ENCODE data around the gene PYDC2. TPM values are rescaled to one million over a fixed set of nuclear protein-coding genes. Genes with fewer than 3 reads are reported as not detected.

The PYDC2 gene
- total RNA-seq (not detected), polyA plus RNA-seq (not detected)

GRCh38 chr3:191461113-191461595 is at the start of gene PYDC2:
TSS of gene PYDC2 (plus strand) at chr3:191461163. CDS start at chr3:191461163, 0 bp downstream.
- H3K36me3 ChIP-seq (ENCODE audit: insufficient read depth), result no peaks in the 10 kb centered on the region
- no peak within 1 kb of the TSS for H3K27ac ChIP-seq (ENCODE audit: low read depth)
- no peaks in the 10 kb centered on the region for H3K4me1 ChIP-seq (ENCODE audit: insufficient read depth)
- no peak for DNase-seq (ENCODE audit: extremely low spot score)
- H3K4me3 ChIP-seq (ENCODE audit: low read depth, low read length), result no peak within 1 kb of the TSS
- WGBS, result 68% methylated on average over 3 of the region's 3 CpGs

GRCh38 chr3:191412759-191413158 is 48.2 kb upstream of the PYDC2 start:
- 69% methylated on average over 1 of the region's 1 CpG for WGBS
- Histone ChIP-seq H3K27ac (ENCODE audit: low read depth) (no peak overlapping the region), H3K4me3 (ENCODE audit: low read depth, low read length) (no peak overlapping the region), H3K36me3 (ENCODE audit: insufficient read depth) (no peaks in the 10 kb centered on the region), H3K4me1 (ENCODE audit: insufficient read depth) (no peaks in the 10 kb centered on the region)
- DNase-seq (ENCODE audit: extremely low spot score), result no peak

GRCh38 chr3:191414286-191414685 is 46.7 kb upstream of the PYDC2 start:
- Histone ChIP-seq H3K4me3 (ENCODE audit: low read depth, low read length) (no peak overlapping the region), H3K36me3 (ENCODE audit: insufficient read depth) (no peaks in the 10 kb centered on the region), H3K4me1 (ENCODE audit: insufficient read depth) (no peaks in the 10 kb centered on the region), H3K27ac (ENCODE audit: low read depth) (no peak overlapping the region)
- 34% methylated on average over 2 of the region's 2 CpGs for WGBS
- DNase-seq (ENCODE audit: extremely low spot score), result no peak

- Histone ChIP-seq H3K36me3 (ENCODE audit: insufficient read depth) (no peaks in the 10 kb centered on the region), H3K4me3 (ENCODE audit: low read depth, low read length) (no peak overlapping the region), H3K4me1 (ENCODE audit: insufficient read depth) (no peaks in the 10 kb centered on the region), H3K27ac (ENCODE audit: low read depth) (no peak overlapping the region)
- WGBS, result 96% methylated on average over 1 of the region's 1 CpG
- no peak for DNase-seq (ENCODE audit: extremely low spot score)
Measured at GRCh38 chr3:191414732-191415131, 46.2 kb upstream of the PYDC2 start.

DNA sequence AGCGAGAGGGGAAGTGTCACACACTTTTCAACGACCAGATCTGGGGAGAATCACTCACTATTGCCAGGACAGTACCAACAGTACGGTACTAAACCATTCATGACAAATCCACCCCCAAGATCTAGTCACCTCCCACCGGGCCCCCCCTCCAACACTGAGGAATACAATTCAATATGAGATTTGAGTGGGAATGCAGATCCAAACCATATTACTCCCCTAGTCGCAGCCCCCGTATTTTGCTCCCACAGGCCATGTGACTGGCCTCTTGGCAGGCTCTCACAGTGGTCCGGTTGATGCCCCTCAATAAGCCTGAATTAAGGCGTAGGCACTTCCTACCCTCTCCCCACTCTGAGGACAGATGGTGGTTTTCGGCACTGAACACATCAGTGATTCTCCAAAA is 45.4 kb upstream of the PYDC2 start:
- DNase-seq (ENCODE audit: extremely low spot score), result no peak
- H3K36me3 ChIP-seq (ENCODE audit: insufficient read depth), result no peaks in the 10 kb centered on the region
- 90% methylated on average over 9 of the region's 9 CpGs for WGBS
- no peaks in the 10 kb centered on the region for H3K4me1 ChIP-seq (ENCODE audit: insufficient read depth)
- no peak overlapping the region for H3K27ac ChIP-seq (ENCODE audit: low read depth)
- no peak overlapping the region for H3K4me3 ChIP-seq (ENCODE audit: low read depth, low read length)

DNA sequence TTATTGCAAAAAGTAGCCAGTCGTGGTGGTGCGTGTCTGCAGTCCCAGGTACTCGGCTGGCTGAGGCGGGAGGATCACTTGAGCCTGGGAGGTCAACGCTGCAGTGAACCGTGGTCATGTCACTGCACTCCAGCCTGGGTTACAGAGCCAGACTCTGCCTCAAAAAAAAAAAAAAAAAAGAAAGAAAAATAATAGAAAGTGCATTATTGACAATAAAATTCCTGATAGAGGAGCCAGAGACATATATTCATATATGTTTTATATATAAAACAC is 43.6 kb upstream of the PYDC2 start:
- H3K4me1 ChIP-seq (ENCODE audit: insufficient read depth), result no peaks in the 10 kb centered on the region
- no peak overlapping the region for H3K27ac ChIP-seq (ENCODE audit: low read depth)
- no peaks in the 10 kb centered on the region for H3K36me3 ChIP-seq (ENCODE audit: insufficient read depth)
- H3K4me3 ChIP-seq (ENCODE audit: low read depth, low read length), result no peak overlapping the region
- WGBS, result 77% methylated on average over 6 of the region's 6 CpGs
- DNase-seq (ENCODE audit: extremely low spot score), result no peak

- Histone ChIP-seq H3K36me3 (ENCODE audit: insufficient read depth) (no peaks in the 10 kb centered on the region), H3K4me3 (ENCODE audit: low read depth, low read length) (no peak overlapping the region), H3K4me1 (ENCODE audit: insufficient read depth) (no peaks in the 10 kb centered on the region), H3K27ac (ENCODE audit: low read depth) (no peak overlapping the region)
- WGBS, result 61% methylated on average over 2 of the region's 2 CpGs
- no peak for DNase-seq (ENCODE audit: extremely low spot score)
Measured at GRCh38 chr3:191420771-191421170, 40.2 kb upstream of the PYDC2 start.

DNA sequence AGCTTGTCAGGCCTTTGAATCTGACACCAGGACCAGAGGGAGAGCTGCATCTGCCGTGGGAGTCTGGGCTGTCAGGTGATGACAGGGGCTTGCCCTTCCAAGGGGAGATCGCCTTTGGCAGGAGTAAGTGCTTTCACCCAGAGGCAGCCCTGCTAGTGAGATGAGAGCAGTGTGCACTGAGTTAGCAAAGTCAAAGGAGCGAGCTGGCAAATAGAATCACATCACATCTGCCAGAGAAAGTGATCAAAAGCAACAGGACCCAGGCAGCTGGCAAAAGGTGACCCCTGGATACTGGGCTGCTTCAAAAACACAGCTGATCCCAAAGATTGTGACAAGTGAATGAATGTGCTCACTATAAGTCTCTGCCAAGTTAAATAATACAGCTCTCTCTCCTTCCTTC is 36.1 kb upstream of the PYDC2 start:
- H3K27ac ChIP-seq (ENCODE audit: low read depth), result no peak overlapping the region
- no peaks in the 10 kb centered on the region for H3K4me1 ChIP-seq (ENCODE audit: insufficient read depth)
- H3K36me3 ChIP-seq (ENCODE audit: insufficient read depth), result no peaks in the 10 kb centered on the region
- DNase-seq (ENCODE audit: extremely low spot score), result no peak
- WGBS, result 68% methylated on average over 3 of the region's 3 CpGs
- H3K4me3 ChIP-seq (ENCODE audit: low read depth, low read length), result no peak overlapping the region

GRCh38 chr3:191425322-191425734 is 35.6 kb upstream of the PYDC2 start:
- Histone ChIP-seq H3K36me3 (ENCODE audit: insufficient read depth) (no peaks in the 10 kb centered on the region), H3K4me1 (ENCODE audit: insufficient read depth) (no peaks in the 10 kb centered on the region), H3K4me3 (ENCODE audit: low read depth, low read length) (no peak overlapping the region), H3K27ac (ENCODE audit: low read depth) (no peak overlapping the region)
- WGBS, result 83% methylated on average over 11 of the region's 11 CpGs
- no peak for DNase-seq (ENCODE audit: extremely low spot score)

- no peak for DNase-seq (ENCODE audit: extremely low spot score)
- Histone ChIP-seq H3K4me1 (ENCODE audit: insufficient read depth) (no peaks in the 10 kb centered on the region), H3K27ac (ENCODE audit: low read depth) (no peak overlapping the region), H3K36me3 (ENCODE audit: insufficient read depth) (no peaks in the 10 kb centered on the region), H3K4me3 (ENCODE audit: low read depth, low read length) (no peak overlapping the region)
- 80% methylated on average over 1 of the region's 1 CpG for WGBS
Measured at GRCh38 chr3:191426311-191426710, 34.7 kb upstream of the PYDC2 start.

- WGBS, result 96% methylated on average over 1 of the region's 1 CpG
- no peaks in the 10 kb centered on the region for H3K4me1 ChIP-seq (ENCODE audit: insufficient read depth)
- no peaks in the 10 kb centered on the region for H3K36me3 ChIP-seq (ENCODE audit: insufficient read depth)
- no peak overlapping the region for H3K4me3 ChIP-seq (ENCODE audit: low read depth, low read length)
- no peak overlapping the region for H3K27ac ChIP-seq (ENCODE audit: low read depth)
- no peak for DNase-seq (ENCODE audit: extremely low spot score)
Measured at GRCh38 chr3:191428177-191428576, 32.8 kb upstream of the PYDC2 start.

GRCh38 chr3:191430103-191430502 is 30.9 kb upstream of the PYDC2 start:
- WGBS, result 67% methylated on average over 4 of the region's 4 CpGs

DNA sequence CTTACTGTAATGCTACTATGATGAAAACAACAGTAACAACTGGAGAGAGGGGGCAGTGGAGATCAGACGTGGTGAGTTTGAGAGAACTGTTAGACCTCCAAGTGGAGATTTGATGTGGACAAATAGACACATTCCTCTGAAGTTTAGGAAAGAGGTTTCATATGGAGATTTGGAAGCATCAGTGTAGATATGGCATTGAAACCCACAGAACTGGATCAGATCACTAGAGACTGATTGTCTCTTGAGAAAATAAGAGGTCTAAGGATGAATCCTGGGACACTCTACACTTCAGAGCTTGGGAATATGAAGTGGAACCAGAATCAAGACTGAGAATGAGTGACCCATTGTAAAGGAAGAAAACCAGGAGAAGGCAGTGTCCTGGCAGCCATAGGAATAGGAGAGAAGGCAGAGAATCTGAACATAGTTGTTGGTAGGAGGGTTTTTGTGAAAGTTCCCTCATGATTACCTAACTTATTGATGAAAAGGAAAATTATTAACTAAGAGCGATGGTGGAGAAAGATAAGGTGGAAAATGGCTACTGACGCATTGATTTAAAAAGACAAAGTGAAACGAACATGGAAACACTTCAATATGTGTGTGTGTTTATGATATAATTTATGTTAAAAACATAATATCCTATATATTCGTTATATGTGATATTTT is 29.7 kb upstream of the PYDC2 start:
- Histone ChIP-seq H3K4me3 (ENCODE audit: low read depth, low read length) (no peak overlapping the region), H3K27ac (ENCODE audit: low read depth) (no peak overlapping the region), H3K36me3 (ENCODE audit: insufficient read depth) (no peaks in the 10 kb centered on the region), H3K4me1 (ENCODE audit: insufficient read depth) (no peaks in the 10 kb centered on the region)
- 82% methylated on average over 5 of the region's 5 CpGs for WGBS
- DNase-seq (ENCODE audit: extremely low spot score), result no peak

More at GRCh38 chr3:191430103-191430502, 30.9 kb upstream of the PYDC2 start:
- Histone ChIP-seq H3K4me1 (ENCODE audit: insufficient read depth) (no peaks in the 10 kb centered on the region), H3K27ac (ENCODE audit: low read depth) (no peak overlapping the region), H3K36me3 (ENCODE audit: insufficient read depth) (no peaks in the 10 kb centered on the region), H3K4me3 (ENCODE audit: low read depth, low read length) (no peak overlapping the region)
- DNase-seq (ENCODE audit: extremely low spot score), result no peak

GRCh38 chr3:191432162-191432561 is 28.8 kb upstream of the PYDC2 start:
- Histone ChIP-seq H3K27ac (ENCODE audit: low read depth) (no peak overlapping the region), H3K4me1 (ENCODE audit: insufficient read depth) (no peaks in the 10 kb centered on the region), H3K36me3 (ENCODE audit: insufficient read depth) (no peaks in the 10 kb centered on the region), H3K4me3 (ENCODE audit: low read depth, low read length) (no peak overlapping the region)
- WGBS, result 93% methylated on average over 5 of the region's 5 CpGs
- no peak for DNase-seq (ENCODE audit: extremely low spot score)

- Histone ChIP-seq H3K4me1 (ENCODE audit: insufficient read depth) (no peaks in the 10 kb centered on the region), H3K36me3 (ENCODE audit: insufficient read depth) (no peaks in the 10 kb centered on the region), H3K27ac (ENCODE audit: low read depth) (no peak overlapping the region), H3K4me3 (ENCODE audit: low read depth, low read length) (no peak overlapping the region)
- WGBS, result 52% methylated on average over 1 of the region's 1 CpG
- no peak for DNase-seq (ENCODE audit: extremely low spot score)
Measured at GRCh38 chr3:191434024-191434423, 26.9 kb upstream of the PYDC2 start.
